ENCODE data around the gene RYR3.

The RYR3 gene

DNA sequence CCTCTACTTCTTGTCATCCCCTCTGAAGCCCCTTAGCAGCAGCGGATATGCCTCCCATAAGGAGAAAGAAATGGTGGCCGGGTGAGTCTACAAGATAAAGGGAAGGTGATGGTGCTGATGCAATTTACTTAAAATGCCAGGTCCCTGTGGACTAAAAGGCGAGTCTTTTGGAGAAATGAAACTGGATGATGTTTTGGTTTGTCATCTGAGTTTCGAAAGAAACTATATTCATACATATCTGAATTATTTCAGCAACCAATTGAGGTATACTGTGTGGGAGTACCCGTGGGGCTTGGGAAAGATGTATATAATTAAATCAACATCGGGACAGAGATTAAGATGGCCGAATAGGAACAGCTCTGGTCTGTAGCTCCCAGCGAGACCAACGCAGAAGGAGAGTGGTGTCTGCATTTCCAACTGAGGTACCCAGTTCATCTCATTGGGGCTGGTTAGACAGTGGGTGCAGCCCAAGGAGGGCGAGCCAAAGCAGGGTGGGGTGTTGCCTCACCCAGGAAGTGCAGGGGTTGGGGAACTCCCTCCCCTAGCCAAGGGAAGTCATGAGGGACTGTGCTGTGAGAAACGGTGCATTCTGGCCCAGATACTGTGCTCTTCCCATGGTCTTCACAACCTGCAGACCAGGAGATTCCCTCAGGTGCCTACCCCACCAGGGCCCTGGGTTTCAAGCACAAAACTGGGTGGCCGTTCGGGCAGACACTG is 446.9 kb downstream of the RYR3 start:
- TF ChIP-seq POLR2AphosphoS5 (IDR thresholded peaks at IDR 0.05; ENCODE audit: low read depth, low read length), result no peak
- no peak for TF ChIP-seq TAF1 (IDR thresholded peaks at IDR 0.05; ENCODE audit: borderline replicate concordance, low read depth, low read length)
- TF ChIP-seq POLR2A (IDR thresholded peaks at IDR 0.05; ENCODE audit: low read depth, low read length), result no peak
- no peak for FAIRE-seq
- DNase-seq (ENCODE audit: insufficient read length), result no peak

DNA sequence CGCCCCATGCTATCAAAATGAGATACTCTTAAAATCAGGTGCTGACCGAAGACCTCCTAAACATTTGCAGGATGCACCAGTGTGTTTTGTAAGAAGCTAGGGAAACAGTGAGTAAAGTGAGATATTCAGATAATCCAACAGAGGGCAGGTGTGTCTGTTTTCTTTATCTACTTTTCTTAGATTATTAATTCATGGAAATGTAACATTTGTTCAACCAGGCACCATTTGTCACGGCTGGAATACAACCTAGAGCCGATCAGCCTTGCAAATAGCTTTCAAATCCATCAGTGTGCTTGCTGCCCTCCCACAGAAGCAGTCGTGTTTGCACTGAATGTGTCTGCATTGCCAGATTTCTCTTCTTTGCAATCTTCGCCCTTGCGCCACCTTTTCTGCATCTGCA is 455.6 kb downstream of the RYR3 start:
- no peak for FAIRE-seq
- no peak for DNase-seq (ENCODE audit: insufficient read length)

DNA sequence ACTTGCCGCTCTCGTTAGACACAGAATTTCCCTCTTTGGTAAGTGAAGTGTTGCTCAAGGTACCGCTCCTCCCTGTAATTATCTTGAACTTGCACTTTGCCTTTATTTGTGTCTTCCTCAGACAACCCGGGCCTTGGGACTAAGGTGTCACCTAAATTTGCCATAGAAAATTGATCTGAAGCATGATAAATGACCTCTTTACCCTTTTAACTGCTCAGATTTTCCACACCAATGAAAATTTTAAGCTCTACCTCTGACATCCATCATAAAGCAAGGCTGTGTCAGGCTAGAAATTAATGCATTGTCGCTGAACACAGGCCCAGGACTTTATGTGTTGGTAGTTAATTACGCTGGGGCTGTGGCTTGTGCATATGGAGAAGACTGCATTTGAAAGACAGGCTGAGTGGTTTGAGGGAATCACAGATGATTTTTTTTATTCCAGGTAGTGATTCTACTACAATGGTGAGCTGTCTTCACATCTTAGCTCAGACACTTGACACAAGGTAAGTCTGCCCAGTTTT is 458.0 kb downstream of the RYR3 start:
- DNase-seq (ENCODE audit: insufficient read length), result no peak
- FAIRE-seq, result no peak
- no peak for TF ChIP-seq POLR2A (IDR thresholded peaks at IDR 0.05; ENCODE audit: low read depth, low read length)

More for the DNA sequence above, 455.6 kb downstream of the RYR3 start:
- TF ChIP-seq POLR2AphosphoS5 (IDR thresholded peaks at IDR 0.05; ENCODE audit: low read depth, low read length), result no peak
- TF ChIP-seq TAF1 (IDR thresholded peaks at IDR 0.05; ENCODE audit: borderline replicate concordance, low read depth, low read length), result no peak
- TF ChIP-seq POLR2A (IDR thresholded peaks at IDR 0.05; ENCODE audit: low read depth, low read length), result no peak

DNA sequence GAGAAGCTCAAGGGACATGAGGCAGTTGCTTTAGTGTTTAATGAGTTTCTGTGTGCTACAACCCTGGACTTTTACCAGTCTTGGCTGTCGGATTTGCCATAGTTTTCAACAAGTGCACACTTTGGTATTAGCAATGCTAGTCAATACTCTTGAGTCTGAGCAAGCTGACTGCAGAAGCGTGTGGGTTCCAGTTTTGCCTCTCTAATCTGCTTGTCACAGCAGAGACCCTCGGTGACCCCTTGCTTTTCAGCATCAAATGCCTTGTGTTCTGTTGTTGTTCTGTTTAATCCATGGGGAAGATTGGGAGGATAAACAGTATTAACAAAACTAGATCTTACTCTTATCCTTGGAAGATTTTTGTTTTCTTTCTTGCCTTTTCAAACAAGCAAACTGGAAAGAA is 463.2 kb downstream of the RYR3 start:
- no peak for TF ChIP-seq POLR2AphosphoS5 (IDR thresholded peaks at IDR 0.05; ENCODE audit: low read depth, low read length)
- TF ChIP-seq TAF1 (IDR thresholded peaks at IDR 0.05; ENCODE audit: borderline replicate concordance, low read depth, low read length), result no peak
- TF ChIP-seq POLR2A (IDR thresholded peaks at IDR 0.05; ENCODE audit: low read depth, low read length), result no peak
- DNase-seq (ENCODE audit: insufficient read length) (no peak), FAIRE-seq (no peak)

DNA sequence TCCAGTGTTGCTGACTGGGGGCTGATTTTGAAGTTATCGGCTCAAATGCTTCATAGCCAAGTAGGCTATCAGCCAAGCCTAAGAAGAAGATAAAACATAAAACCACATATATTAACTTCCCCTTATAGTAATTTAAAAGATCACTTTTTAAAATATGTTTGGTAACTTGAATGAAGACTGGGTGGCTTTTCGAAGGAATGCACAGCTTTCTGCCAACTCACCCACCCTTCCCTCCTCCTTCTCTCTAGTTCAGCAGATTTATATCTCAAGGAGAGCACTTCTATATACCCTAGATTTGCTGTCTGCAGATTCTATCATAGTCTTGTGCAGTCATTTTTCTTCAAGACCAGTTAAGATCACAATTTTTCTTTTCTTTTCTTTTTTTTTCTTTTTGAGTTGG is 468.1 kb downstream of the RYR3 start:
- FAIRE-seq (no peak), DNase-seq (ENCODE audit: insufficient read length) (no peak)
- TF ChIP-seq POLR2A (IDR thresholded peaks at IDR 0.05; ENCODE audit: low read depth, low read length), result no peak
- no peak for TF ChIP-seq POLR2AphosphoS5 (IDR thresholded peaks at IDR 0.05; ENCODE audit: low read depth, low read length)
- TF ChIP-seq TAF1 (IDR thresholded peaks at IDR 0.05; ENCODE audit: borderline replicate concordance, low read depth, low read length), result no peak

DNA sequence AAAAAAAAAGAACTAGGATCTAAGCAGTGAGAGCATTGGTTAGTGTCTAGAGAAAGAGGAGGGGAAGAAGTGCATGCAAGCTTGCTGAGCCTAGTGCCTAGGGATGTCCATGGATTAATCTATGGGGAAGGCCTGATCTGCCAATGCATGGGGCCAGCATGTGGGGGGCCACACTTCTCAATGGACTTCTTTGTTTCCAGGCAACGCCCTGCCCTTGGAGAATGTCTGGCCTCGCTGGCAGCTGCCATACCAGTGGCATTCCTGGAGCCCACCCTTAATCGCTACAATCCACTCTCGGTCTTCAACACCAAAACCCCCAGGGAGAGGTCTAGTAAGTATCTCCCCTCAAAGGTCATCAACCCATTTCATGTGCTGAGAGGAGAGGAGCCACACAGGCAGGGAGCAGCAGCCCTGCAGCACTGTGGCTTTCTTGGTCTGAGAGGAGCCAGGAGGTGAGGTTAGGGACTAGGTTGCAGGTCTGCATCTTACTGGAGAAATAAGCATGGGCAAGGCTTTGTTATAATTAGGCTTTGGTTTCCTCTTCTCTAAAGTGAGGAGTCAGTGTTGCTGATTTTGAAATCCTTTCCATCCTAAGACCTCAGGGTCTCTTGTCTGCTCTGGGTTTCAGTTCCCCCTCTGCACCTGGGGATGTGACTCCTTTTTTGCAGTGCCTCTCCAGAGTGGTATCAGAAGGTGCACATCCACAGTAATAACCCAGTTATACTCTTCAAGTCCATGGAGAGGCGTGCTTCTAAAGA is 469.4 kb downstream of the RYR3 start:
- FAIRE-seq (no peak), DNase-seq (ENCODE audit: insufficient read length) (no peak)
- TF ChIP-seq POLR2A (IDR thresholded peaks at IDR 0.05; ENCODE audit: low read depth, low read length) (no peak), POLR2AphosphoS5 (IDR thresholded peaks at IDR 0.05; ENCODE audit: low read depth, low read length) (no peak), TAF1 (IDR thresholded peaks at IDR 0.05; ENCODE audit: borderline replicate concordance, low read depth, low read length) (no peak)

DNA sequence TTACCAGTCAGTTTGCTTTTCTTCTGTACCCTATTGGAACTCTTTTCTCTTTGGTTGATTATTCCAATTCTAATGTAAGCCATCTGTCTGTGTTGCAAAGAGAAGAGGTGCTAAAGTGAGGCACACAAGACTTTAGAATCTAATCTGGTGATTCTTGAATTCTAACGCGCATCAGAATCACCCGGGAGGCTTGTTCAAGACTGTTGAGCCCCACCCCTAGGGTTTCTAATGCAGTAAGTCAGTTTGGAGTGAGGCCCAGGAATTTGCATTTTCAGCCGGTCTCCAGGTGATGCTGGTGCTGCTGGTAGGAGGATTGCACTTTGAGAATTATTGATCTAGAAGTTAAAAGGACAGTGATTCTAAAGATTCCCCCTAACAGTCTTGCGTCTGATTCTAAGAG is 472.2 kb downstream of the RYR3 start:
- FAIRE-seq, result no peak
- TF ChIP-seq POLR2A (IDR thresholded peaks at IDR 0.05; ENCODE audit: low read depth, low read length) (no peak), TAF1 (IDR thresholded peaks at IDR 0.05; ENCODE audit: borderline replicate concordance, low read depth, low read length) (no peak), POLR2AphosphoS5 (IDR thresholded peaks at IDR 0.05; ENCODE audit: low read depth, low read length) (no peak)
- no peak for DNase-seq (ENCODE audit: insufficient read length)

DNA sequence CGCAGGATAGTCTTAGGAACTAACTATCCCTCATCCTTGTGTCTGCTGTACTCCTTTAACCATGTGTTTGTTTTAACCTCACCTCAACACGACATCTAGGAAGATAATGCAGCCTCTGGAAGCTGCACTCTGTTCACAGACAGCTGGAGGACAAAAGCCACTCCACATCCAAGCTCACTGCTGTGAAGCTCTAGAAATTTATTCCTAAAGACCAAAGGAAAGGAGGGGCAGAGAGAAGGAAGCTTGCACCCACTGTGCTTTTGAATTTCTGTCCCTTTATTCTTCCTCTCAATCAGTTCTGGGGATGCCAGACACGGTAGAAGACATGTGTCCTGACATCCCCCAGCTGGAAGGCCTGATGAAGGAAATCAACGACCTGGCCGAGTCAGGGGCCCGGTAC is 474.6 kb downstream of the RYR3 start:
- TF ChIP-seq POLR2AphosphoS5 (IDR thresholded peaks at IDR 0.05; ENCODE audit: low read depth, low read length), result no peak
- no peak for TF ChIP-seq POLR2A (IDR thresholded peaks at IDR 0.05; ENCODE audit: low read depth, low read length)
- DNase-seq (ENCODE audit: insufficient read length) (no peak), FAIRE-seq (no peak)

DNA sequence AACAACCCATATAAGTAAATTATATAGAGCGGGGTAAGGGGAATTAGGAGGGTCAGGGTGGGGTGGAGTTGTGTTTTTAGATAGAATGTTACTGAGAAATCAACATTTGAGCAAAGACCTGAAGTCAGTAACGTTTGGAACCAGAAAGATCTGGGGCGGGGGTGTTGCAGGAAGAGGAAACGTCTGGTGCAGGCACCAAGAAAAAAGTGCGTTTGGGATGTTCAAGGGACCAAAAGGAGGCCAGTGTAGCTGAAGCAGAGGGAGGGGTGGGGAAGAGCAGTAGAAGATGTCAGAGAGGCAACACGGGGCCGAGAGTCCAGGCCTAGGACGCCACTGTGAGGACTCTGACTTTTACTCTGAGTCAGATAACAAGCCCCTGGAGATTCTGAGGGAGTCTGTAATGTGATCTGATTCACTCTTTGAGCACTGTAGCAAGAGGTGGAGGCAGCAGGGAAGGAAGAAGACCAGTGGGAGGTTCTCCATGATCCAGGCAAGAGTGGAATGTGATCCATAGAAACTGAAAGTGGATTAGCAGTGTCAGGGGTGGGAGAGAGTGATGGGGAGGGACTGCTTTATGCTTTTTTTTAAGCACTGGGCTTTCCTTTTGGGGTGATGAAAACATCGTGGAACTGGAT is 478.3 kb downstream of the RYR3 start:
- FAIRE-seq, result no peak

DNA sequence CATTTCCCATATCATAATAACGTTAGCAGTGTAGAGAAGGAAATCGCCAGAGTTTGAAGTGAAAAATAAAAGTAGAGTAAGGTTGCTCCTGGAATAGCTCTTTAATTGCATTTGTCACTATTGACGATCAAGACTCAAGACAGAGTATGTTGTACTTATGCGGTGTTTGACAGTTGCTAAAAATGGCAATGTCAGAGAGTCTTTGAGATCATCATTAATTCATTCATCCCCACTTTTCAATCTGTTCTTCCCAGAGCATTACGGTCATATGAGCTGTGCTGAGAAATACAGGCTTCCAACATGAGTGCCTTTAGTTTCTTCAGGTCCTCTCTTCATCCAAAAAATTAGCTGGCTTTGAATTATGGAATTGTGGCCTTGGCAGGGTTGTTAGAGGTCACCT is 483.7 kb downstream of the RYR3 start:
- DNase-seq (ENCODE audit: insufficient read length), result no peak
- TF ChIP-seq POLR2AphosphoS5 (IDR thresholded peaks at IDR 0.05; ENCODE audit: low read depth, low read length) (no peak), POLR2A (IDR thresholded peaks at IDR 0.05; ENCODE audit: low read depth, low read length) (no peak), TAF1 (IDR thresholded peaks at IDR 0.05; ENCODE audit: borderline replicate concordance, low read depth, low read length) (no peak)
- no peak for FAIRE-seq

More for the DNA sequence above, 478.3 kb downstream of the RYR3 start:
- TF ChIP-seq POLR2A (IDR thresholded peaks at IDR 0.05; ENCODE audit: low read depth, low read length), result no peak
- no peak for TF ChIP-seq TAF1 (IDR thresholded peaks at IDR 0.05; ENCODE audit: borderline replicate concordance, low read depth, low read length)
- TF ChIP-seq POLR2AphosphoS5 (IDR thresholded peaks at IDR 0.05; ENCODE audit: low read depth, low read length), result no peak
- DNase-seq (ENCODE audit: insufficient read length), result no peak

DNA sequence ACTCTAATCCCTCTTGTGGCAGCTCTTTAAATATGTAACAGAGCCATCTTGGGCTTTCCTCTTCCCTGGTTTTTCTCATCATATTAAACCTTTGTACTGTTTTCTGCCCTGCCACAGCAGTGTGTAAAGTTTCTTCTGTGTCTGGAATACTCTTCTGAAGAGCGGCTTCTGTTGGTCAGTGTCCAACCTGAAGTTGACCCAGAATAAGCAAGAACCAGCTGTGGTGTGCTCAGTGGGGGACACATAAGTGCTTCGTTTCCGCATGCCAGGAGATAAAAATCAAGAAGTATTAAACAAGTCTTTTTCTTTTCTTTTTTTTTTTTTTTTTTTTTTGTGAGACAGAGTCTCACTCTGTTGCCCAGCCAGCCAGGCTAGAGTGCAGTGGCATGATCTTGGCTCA is 484.3 kb downstream of the RYR3 start:
- DNase-seq (ENCODE audit: insufficient read length), result no peak
- TF ChIP-seq POLR2AphosphoS5 (IDR thresholded peaks at IDR 0.05; ENCODE audit: low read depth, low read length) (no peak), TAF1 (IDR thresholded peaks at IDR 0.05; ENCODE audit: borderline replicate concordance, low read depth, low read length) (no peak), POLR2A (IDR thresholded peaks at IDR 0.05; ENCODE audit: low read depth, low read length) (no peak)
- no peak for FAIRE-seq
